OCI-LY3 (cell line): ENCODE results near the gene DYDC1.

Source experiments
- H2AFZ ChIP-seq: fragments of 200-600, 300-600 bp; shearing (Covaris generic); 2 replicates; pipeline ENCODE4 v1.6.0; 2014; ENCODE audit warnings: antibody characterized with exemption, low read depth, low read length
- H3K27ac ChIP-seq: fragments of 200-600, 300-600 bp; sonication (generic); 2 replicates; pipeline ENCODE4 v1.5.1; 2014; ENCODE audit warnings: mild to moderate bottlenecking, low read length, moderate library complexity, mixed read lengths
- H3K27me3 ChIP-seq: fragments of 200-600, 300-600 bp; sonication (generic); 2 replicates; pipeline ENCODE4 v1.6.1; 2014; ENCODE audit warnings: low read depth, low read length, mixed read lengths
- H3K36me3 ChIP-seq: fragments of 200-600, 300-600 bp; sonication (generic); replicated peaks from 2 replicates; pipeline ENCODE3; 2014; ENCODE audit warnings: low read depth, low read length, mixed read lengths
- H3K4me1 ChIP-seq: fragments of 300-600, 200-600 bp; sonication (generic); 2 replicates; pipeline ENCODE4 v1.6.1; 2014; ENCODE audit warnings: low read length, mixed read lengths
- H3K4me2 ChIP-seq: fragments of 200-600, 300-600 bp; sonication (generic); 2 replicates; pipeline ENCODE4 v1.6.1; 2014; ENCODE audit warnings: low read length, mixed read lengths
- H3K4me3 ChIP-seq: fragments of 300-600, 200-600 bp; sonication (generic); 2 replicates; pipeline ENCODE4 v1.5.1; 2014; ENCODE audit warnings: antibody characterized with exemption, mild to moderate bottlenecking, low read length, moderate library complexity
- H3K79me2 ChIP-seq: fragments of 300-600, 200-600 bp; shearing (Covaris generic); 2 replicates; pipeline ENCODE4 v1.6.1; 2014; ENCODE audit warnings: mild to moderate bottlenecking, low read length, mixed read lengths
- H3K9ac ChIP-seq: fragments of 300-600, 200-600 bp; shearing (Covaris generic); 2 replicates; pipeline ENCODE4 v1.6.0; 2014; ENCODE audit warnings: mild to moderate bottlenecking, low read length, moderate library complexity
- H3K9me3 ChIP-seq: fragments of 200-600, 300-600 bp; shearing (Covaris generic); 2 replicates; pipeline ENCODE4 v1.6.1; 2014; ENCODE audit warnings: low read length, mixed read lengths; ENCODE audit not compliant: insufficient read depth
- H4K20me1 ChIP-seq: fragments of 200-600, 300-600 bp; sonication (generic); 2 replicates; pipeline ENCODE4 v1.6.1; 2016; ENCODE audit warnings: low read length, mixed read lengths; ENCODE audit not compliant: insufficient read depth
- CTCF ChIP-seq: fragments of 200-600, 300-600 bp; sonication (generic); IDR thresholded peaks from 2 replicates; pipeline ENCODE4 v1.5.1; 2014; ENCODE audit warnings: antibody characterized with exemption, low read length, low read depth
- EZH2phosphoT487 ChIP-seq: fragments of 200-600 bp; shearing (Covaris generic); IDR thresholded peaks from 2 replicates; pipeline ENCODE4 v1.6.1; 2018; ENCODE audit warnings: antibody characterized with exemption, mixed run types, low read depth

Gene DYDC1

GRCh38 chr10:80319725-80320290 is 36.7 kb downstream of the DYDC1 start:
- Histone ChIP-seq H3K27ac (no peak overlapping the region), H3K9me3 (no peaks in the 10 kb centered on the region), H2AFZ (no peak overlapping the region), H3K27me3 (peaks cover 6% of the 10 kb centered on the region), H3K79me2 (no peaks in the 10 kb centered on the region), H3K36me3 (no peaks in the 10 kb centered on the region), H3K4me1 (no peaks in the 10 kb centered on the region), H3K4me3 (no peak overlapping the region), H3K9ac (no peak overlapping the region), H4K20me1 (no peaks in the 10 kb centered on the region), H3K4me2 (no peak overlapping the region)
- TF ChIP-seq EZH2phosphoT487: no peak
- TF ChIP-seq CTCF: no peak

GRCh38 chr10:80319318-80319717 is 37.2 kb downstream of the DYDC1 start:
- Histone ChIP-seq H2AFZ (no peak overlapping the region), H4K20me1 (no peaks in the 10 kb centered on the region)

GRCh38 chr10:80318742-80319141 is 37.8 kb downstream of the DYDC1 start:
- no peak overlapping the region for H3K4me3 ChIP-seq
- H2AFZ ChIP-seq: no peak overlapping the region
- no peaks in the 10 kb centered on the region for H3K4me1 ChIP-seq

More at GRCh38 chr10:80319318-80319717, 37.2 kb downstream of the DYDC1 start:
- TF ChIP-seq EZH2phosphoT487 (no peak), CTCF (no peak)
- H3K79me2 ChIP-seq: no peaks in the 10 kb centered on the region
- H3K27ac ChIP-seq: no peak overlapping the region
- no peaks in the 10 kb centered on the region for H3K9me3 ChIP-seq
- no peaks in the 10 kb centered on the region for H3K4me1 ChIP-seq
- peaks cover 2% of the 10 kb centered on the region for H3K27me3 ChIP-seq
- H3K4me3 ChIP-seq: no peak overlapping the region
- no peak overlapping the region for H3K4me2 ChIP-seq
- H3K36me3 ChIP-seq: no peaks in the 10 kb centered on the region
- H3K9ac ChIP-seq: no peak overlapping the region

GRCh38 chr10:80315391-80315790 is 41.2 kb downstream of the DYDC1 start:
- H3K4me3 ChIP-seq: no peak overlapping the region
- H3K36me3 ChIP-seq: no peaks in the 10 kb centered on the region
- no peaks in the 10 kb centered on the region for H3K79me2 ChIP-seq
- H3K4me2 ChIP-seq: no peak overlapping the region
- H3K27ac ChIP-seq: no peak overlapping the region
- H3K9ac ChIP-seq: no peak overlapping the region
- H3K9me3 ChIP-seq: no peaks in the 10 kb centered on the region
- no peak overlapping the region for H2AFZ ChIP-seq
- H4K20me1 ChIP-seq: no peaks in the 10 kb centered on the region
- TF ChIP-seq EZH2phosphoT487: no peak
- TF ChIP-seq CTCF: no peak
- H3K27me3 ChIP-seq: peaks cover 4% of the 10 kb centered on the region
- H3K4me1 ChIP-seq: peaks cover 6% of the 10 kb centered on the region; the same call in 1 of the 2 replicates

More at GRCh38 chr10:80318742-80319141, 37.8 kb downstream of the DYDC1 start:
- TF ChIP-seq CTCF (no peak), EZH2phosphoT487 (no peak)
- no peaks in the 10 kb centered on the region for H3K9me3 ChIP-seq
- no peak overlapping the region for H3K9ac ChIP-seq
- no peaks in the 10 kb centered on the region for H4K20me1 ChIP-seq
- H3K4me2 ChIP-seq: no peak overlapping the region
- H3K27me3 ChIP-seq: no peaks in the 10 kb centered on the region; the same call in 1 of the 2 replicates
- H3K79me2 ChIP-seq: no peaks in the 10 kb centered on the region
- no peak overlapping the region for H3K27ac ChIP-seq
- H3K36me3 ChIP-seq: no peaks in the 10 kb centered on the region
